ENCODE data around the gene B3GALT5. TPM values are rescaled to one million over a fixed set of nuclear protein-coding genes. Genes with fewer than 3 reads are reported as not detected.

The B3GALT5 gene
- total and polyA plus RNA-seq, 12 donors, result 0.07 to 0.60 (median 0.25) TPM; not detected in 2

DNA sequence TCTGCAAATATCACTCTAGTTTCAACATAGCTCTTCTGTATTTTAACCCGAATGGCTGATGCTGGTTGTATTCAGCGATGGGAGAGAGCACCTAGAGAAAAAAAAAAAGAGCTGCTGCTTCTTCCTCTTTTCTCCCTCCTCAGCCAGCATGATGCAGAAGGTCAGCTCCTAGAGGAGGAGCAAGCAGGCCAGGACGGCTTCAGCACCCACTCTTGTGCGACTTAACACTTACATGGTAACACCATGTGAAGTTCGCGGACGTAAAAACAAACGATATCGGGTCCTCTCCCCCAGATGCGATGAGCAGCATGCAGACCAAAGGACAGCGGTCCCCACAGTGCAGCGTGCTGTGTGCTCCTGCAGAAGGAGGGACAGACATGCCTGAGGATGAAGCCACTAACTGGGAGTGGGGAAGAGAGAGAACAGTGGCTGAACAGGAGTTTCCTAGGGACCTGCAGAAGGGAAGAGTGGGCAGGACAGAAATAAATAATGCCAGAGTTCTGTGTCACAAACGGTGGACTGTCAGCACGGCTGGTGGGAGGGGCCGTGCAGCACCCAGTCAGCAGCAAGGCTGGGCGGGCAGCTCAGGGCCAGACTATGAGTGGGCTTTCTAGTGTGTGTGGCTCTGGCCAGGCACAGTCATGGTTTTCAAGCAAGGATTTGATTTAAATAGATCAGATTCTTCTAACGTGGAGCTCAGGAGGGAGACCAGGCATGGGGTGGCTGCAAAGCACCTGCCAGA is 11.4 kb upstream of the B3GALT5 start:
- no peak for TF ChIP-seq POLR2A (IDR thresholded peaks at IDR 0.05)
- TF ChIP-seq, protein P1, sequence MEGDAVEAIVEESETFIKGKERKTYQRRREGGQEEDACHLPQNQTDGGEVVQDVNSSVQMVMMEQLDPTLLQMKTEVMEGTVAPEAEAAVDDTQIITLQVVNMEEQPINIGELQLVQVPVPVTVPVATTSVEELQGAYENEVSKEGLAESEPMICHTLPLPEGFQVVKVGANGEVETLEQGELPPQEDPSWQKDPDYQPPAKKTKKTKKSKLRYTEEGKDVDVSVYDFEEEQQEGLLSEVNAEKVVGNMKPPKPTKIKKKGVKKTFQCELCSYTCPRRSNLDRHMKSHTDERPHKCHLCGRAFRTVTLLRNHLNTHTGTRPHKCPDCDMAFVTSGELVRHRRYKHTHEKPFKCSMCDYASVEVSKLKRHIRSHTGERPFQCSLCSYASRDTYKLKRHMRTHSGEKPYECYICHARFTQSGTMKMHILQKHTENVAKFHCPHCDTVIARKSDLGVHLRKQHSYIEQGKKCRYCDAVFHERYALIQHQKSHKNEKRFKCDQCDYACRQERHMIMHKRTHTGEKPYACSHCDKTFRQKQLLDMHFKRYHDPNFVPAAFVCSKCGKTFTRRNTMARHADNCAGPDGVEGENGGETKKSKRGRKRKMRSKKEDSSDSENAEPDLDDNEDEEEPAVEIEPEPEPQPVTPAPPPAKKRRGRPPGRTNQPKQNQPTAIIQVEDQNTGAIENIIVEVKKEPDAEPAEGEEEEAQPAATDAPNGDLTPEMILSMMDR (IDR thresholded peaks at IDR 0.05), result no peak
- 43 to 51% (median 44%) methylated on average over 17 of the region's 17 CpGs for WGBS, 4 donors
- Histone ChIP-seq H3K4me3 (no peak overlapping the region), H3K27me3 (no peaks in the 10 kb centered on the region), H3K4me1 (replicated peaks in 1 of 2) (no peaks in the 10 kb centered on the region), H3K27ac (no peak overlapping the region), H3K36me3 (replicated peaks in 1 of 2) (no peaks in the 10 kb centered on the region), H3K9me3 (replicated peaks in 1 of 3) (no peaks in the 10 kb centered on the region)
- intact Hi-C loops (cut with DNase I), result no loop called here
- no peak for DNase-seq

DNA sequence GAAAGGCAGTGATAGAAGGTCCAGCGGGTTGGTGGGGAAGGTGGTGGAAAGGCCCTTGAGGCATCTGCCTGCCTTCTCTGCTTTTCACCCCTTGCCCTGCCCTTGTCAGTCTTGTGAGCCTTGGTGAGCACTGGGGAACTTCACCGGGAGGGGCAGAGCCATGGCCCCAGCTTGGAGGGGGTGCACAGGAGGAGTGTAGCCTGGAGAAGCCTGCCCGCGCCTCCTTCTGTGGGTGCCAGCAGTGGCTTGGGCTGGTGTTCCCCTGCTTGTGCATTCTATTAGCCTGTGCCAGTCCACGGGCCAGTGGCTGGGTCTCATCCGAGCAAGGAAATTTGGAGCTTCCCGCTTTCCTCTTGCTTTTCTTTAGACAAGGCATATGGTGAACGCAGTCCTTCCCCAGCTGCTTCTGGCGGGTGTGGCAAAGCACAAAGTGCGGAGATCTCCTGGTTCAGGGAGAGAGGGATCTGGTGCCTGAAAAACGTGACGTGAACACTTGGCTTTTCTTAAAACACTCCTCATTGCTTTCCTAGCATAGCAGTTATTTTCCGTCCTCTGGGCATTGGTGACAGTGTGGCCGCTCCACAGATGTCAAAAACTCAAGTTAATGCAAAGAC is 10.6 kb upstream of the B3GALT5 start:
- no peaks in the 10 kb centered on the region for H3K4me1 ChIP-seq (replicated peaks in 1 of 2)
- H3K4me3 ChIP-seq, result no peak overlapping the region
- no peaks in the 10 kb centered on the region for H3K9me3 ChIP-seq (replicated peaks in 1 of 3)
- no peaks in the 10 kb centered on the region for H3K27me3 ChIP-seq
- H3K27ac ChIP-seq, result no peak overlapping the region
- no peaks in the 10 kb centered on the region for H3K36me3 ChIP-seq (replicated peaks in 1 of 2)
- intact Hi-C loops (cut with DNase I), result no loop called here
- WGBS, 4 donors, result 82 to 91% (median 90%) methylated on average over 12 to 14 of the region's 14 CpGs
- DNase-seq, result no peak
- no peak for TF ChIP-seq POLR2A (IDR thresholded peaks at IDR 0.05)
- TF ChIP-seq, protein P1 (IDR thresholded peaks at IDR 0.05), result no peak

DNA sequence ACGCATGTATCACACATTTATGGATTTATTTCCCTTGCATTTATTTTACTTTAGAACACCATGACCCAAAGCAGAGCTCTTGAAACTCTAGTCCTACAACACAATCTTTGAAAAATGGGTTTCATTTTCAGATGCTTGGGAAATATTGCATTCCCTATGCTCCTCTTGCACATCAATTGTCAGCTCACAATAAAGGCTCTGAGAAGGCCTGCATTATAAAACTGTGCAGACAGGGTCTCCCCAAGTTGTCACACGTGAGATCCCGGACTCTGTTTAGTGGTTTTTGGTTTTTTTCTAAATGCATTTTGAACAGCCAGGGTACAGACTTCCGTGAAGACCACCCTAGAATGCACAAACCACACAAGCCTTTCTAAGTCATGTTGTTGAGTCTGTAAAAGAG is 9.9 kb upstream of the B3GALT5 start:
- 78 to 95% (median 87%) methylated on average over 4 of the region's 4 CpGs for WGBS, 4 donors
- Histone ChIP-seq H3K4me3 (no peak overlapping the region), H3K27me3 (no peaks in the 10 kb centered on the region), H3K4me1 (replicated peaks in 1 of 2) (no peaks in the 10 kb centered on the region), H3K36me3 (replicated peaks in 1 of 2) (no peaks in the 10 kb centered on the region), H3K9me3 (replicated peaks in 1 of 3) (no peaks in the 10 kb centered on the region), H3K27ac (no peak overlapping the region)
- no peak for DNase-seq
- intact Hi-C loops (cut with DNase I), result no loop called here
- TF ChIP-seq POLR2A (IDR thresholded peaks at IDR 0.05), result no peak
- TF ChIP-seq, protein P1 (IDR thresholded peaks at IDR 0.05), result no peak

DNA sequence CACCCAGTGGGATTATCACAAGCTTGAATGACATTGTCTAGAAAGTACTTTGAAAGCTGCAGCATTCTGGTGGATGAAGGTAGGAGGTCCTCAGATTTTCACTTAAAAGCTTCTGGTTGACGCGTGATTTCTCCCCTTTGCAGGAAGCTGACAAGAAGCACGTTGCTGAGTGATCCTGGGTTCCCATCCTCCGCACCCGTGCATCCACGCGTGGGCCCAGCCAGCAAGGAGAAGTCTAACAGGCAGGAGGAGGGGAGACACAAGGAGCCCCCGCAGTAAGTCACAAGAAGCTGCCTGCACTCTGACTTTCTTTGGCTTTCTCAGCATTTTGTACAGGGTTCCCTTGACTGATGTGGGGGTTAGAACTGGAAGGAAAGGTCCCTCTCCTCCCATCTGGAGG is 7.8 kb upstream of the B3GALT5 start:
- intact Hi-C loops (cut with DNase I), result no loop called here
- Histone ChIP-seq H3K4me1 (replicated peaks in 1 of 2) (no peaks in the 10 kb centered on the region), H3K27me3 (no peaks in the 10 kb centered on the region), H3K9me3 (replicated peaks in 1 of 3) (no peaks in the 10 kb centered on the region), H3K27ac (no peak overlapping the region), H3K4me3 (no peak overlapping the region), H3K36me3 (replicated peaks in 1 of 2) (no peaks in the 10 kb centered on the region)
- 83 to 93% (median 89%) methylated on average over 7 to 8 of the region's 8 CpGs for WGBS, 4 donors
- no peak for TF ChIP-seq POLR2A (IDR thresholded peaks at IDR 0.05)
- TF ChIP-seq, protein P1 (IDR thresholded peaks at IDR 0.05), result no peak
- no peak for DNase-seq

Data from adrenal gland (tissue), 12 donors.